Adrenal gland (tissue), 12 donors: ENCODE measurements around the gene PRSS56. TPM values are rescaled to one million over a fixed set of nuclear protein-coding genes. Genes with fewer than 3 reads are reported as not detected.

Experiments used
- DNase-seq, 7 donors: peaks; one replicate each; pipeline ENCODE4 v3.0.0-alpha.2; 2019 to 2020
- H3K27ac ChIP-seq, 5 donors: fragments of 200-600 bp; sonication (generic) in 4 of 5; 1 replicate in 3 of 5; 2 replicates in 2 of 5; pipeline versions ENCODE4 v1.5.1 to v1.8.0; 2016 to 2020; ENCODE audit warnings: mild to moderate bottlenecking in 1 of 5
- H3K27me3 ChIP-seq: fragments of 200-600 bp; 2 replicates; pipeline ENCODE4 v1.8.0; 2021
- H3K36me3 ChIP-seq, 2 donors: fragments of 200-600 bp; replicated peaks in 1 of 2; 1 replicate in 1 of 2; 2 replicates in 1 of 2; pipeline versions ENCODE4 v1.5.1 to v1.8.0; 2018 to 2022
- H3K4me1 ChIP-seq, 2 donors: fragments of 200-600 bp; replicated peaks in 1 of 2; 1 replicate in 1 of 2; 2 replicates in 1 of 2; pipeline versions ENCODE4 v1.5.1 to v1.8.0; 2018 to 2021
- H3K4me3 ChIP-seq, 4 donors: fragments of 200-600 bp; sonication (generic) in 3 of 4; one replicate each; pipeline ENCODE4 v1.5.1; 2016 to 2018
- H3K9me3 ChIP-seq, 3 donors: fragments of 200-600 bp; sonication (generic) in 1 of 3; replicated peaks in 1 of 3; 1 replicate in 2 of 3; 2 replicates in 1 of 3; pipeline versions ENCODE4 v1.5.1 to v1.8.0; 2016 to 2021
- CTCF ChIP-seq, 6 experiments: fragments of 450-650 bp in 4 of 6; fragments of 200-600 bp in 2 of 6; sonication (generic) in 1 of 6; IDR thresholded peaks; 1 replicate in 5 of 6; 2 replicates in 1 of 6; pipeline versions ENCODE4 v1.5.1 to v1.8.0; 2016 to 2021; ENCODE audit warnings: antibody characterized with exemption in 6 of 6, mild to moderate bottlenecking in 2 of 6, moderate library complexity in 1 of 6
- POLR2A ChIP-seq, 2 donors: fragments of 450-650 bp; IDR thresholded peaks; one replicate each; pipeline ENCODE4 v1.6.1; 2017; ENCODE audit warnings: antibody characterized with exemption in 2 of 2, mild to moderate bottlenecking in 2 of 2, moderate library complexity in 1 of 2
- WGBS, 4 donors: extraction: QIAGEN DNeasy Blood & Tissue Kit in 2 of 4; methylation state at CpG; one replicate each; pipeline versions ENCODE4 v1.1.5 to v1.1.7; 2013 to 2017; 5-methylcytosine and 5-hydroxymethylcytosine counted together
- intact Hi-C, 2 donors: fragments of 100-400 bp; cut with DNase I; formaldehyde crosslinking; loops; one replicate each; pipeline versions ENCODE4 v1.14.1 to v1.15.0; 2022 to 2023
- polyA plus RNA-seq, 3 donors: library from polyadenylated mRNA; stranded (reverse); fragments of 200-250 nt in 2 of 3; fragments of 350-450 nt in 1 of 3; fragmentation: Illumina TruSeq in 1 of 3; extraction: RNeasy Lipid Tissue Mini Kit (QIAGEN cat#74804) in 1 of 3; gene quantifications; one replicate each; pipeline ENCODE4 v1.2.3, GENCODE V29; 2013 to 2014
- total RNA-seq, 9 donors: library from RNA; depleted of rRNA in 4 of 9; stranded (reverse); fragments of >200 nt in 4 of 9; fragments of 120-200 nt in 1 of 9; fragmentation: NEBNext Ultra II Directional in 1 of 9; extraction: Animal tissue kit (Norgen Biotek cat#: 25700) in 1 of 9; gene quantifications; one replicate each; pipeline versions ENCODE4 v1.1.0 to v1.2.4, GENCODE V29; 2013 to 2023
- donor health status: healthy with polysubstance abuse.
- donor health status: Bipolar disorder and iron deficiency.
- donor health status: DM: yes; HTN: yes; CAD: no.
- donor health status: DM: no; HTN: no; CAD: no.
- donor health status: DM: no; HTN: no; CAD: no.
- donor health status: DM: yes; HTN: yes; CAD: no.

The PRSS56 gene
- total and polyA plus RNA-seq, 12 donors: 0.06 to 0.28 (median 0.07) TPM; not detected in 9

GRCh38 chr2:232549655-232550353, 29.6 kb downstream of the PRSS56 start:
- Histone ChIP-seq H3K36me3 (no peaks in the 10 kb centered on the region), H3K27me3 (no peaks in the 10 kb centered on the region), H3K9me3 (no peaks in the 10 kb centered on the region), H3K27ac (peak overlapping the region; percentile 96 to 99 (median 98)), H3K4me3 (peak overlapping the region in 3 of 4 donors; percentile 67 to 94 (median 88)), H3K4me1 (peaks cover 12 to 24% of the 10 kb centered on the region in 2 donors)
- TF ChIP-seq CTCF (IDR thresholded peaks at IDR 0.05) (no peak), POLR2A (IDR thresholded peaks at IDR 0.05) (no peak)
- DNase-seq: peak in 1 of 7 donors; percentile 14
- intact Hi-C loops: no loop called here
- WGBS, 4 donors: 36 to 41% (median 38%) methylated on average over 21 of the region's 21 CpGs

GRCh38 chr2:232550354-232551249, 30.4 kb downstream of the PRSS56 start, which contains the start of the genes EIF4E2 and TIGD1:
Gene EIF4E2 (plus strand): TSS chr2:232550689. CDS start chr2:232550725, 36 bp downstream.
Gene TIGD1 (minus strand): TSS chr2:232550557. CDS start chr2:232549882, 675 bp downstream.
- no peaks in the 10 kb centered on the region for H3K9me3 ChIP-seq
- peak; percentile 95 to 97 (median 96) for DNase-seq
- no peaks in the 10 kb centered on the region for H3K27me3 ChIP-seq
- H3K36me3 ChIP-seq: no peaks in the 10 kb centered on the region
- peak within 1 kb of the TSS; percentile 27 to 94 (median 78) for H3K4me3 ChIP-seq
- intact Hi-C loops: no loop called here
- TF ChIP-seq CTCF (IDR thresholded peaks at IDR 0.05) (peak in 5 of 6 experiments; percentile 34 to 56 (median 50)), POLR2A (IDR thresholded peaks at IDR 0.05) (peak; percentile 76 to 94)
- H3K27ac ChIP-seq: peak within 1 kb of the TSS; percentile 96 to 99 (median 98)
- 0 to 2% (median 1%) methylated on average over 11 to 81 of the region's 81 CpGs for WGBS, 4 donors
- peaks cover 12 to 29% of the 10 kb centered on the region in 2 donors for H3K4me1 ChIP-seq

- intact Hi-C loops: no loop called here
- Histone ChIP-seq H3K4me3 (peak overlapping the region; percentile 27 to 94 (median 78)), H3K4me1 (peaks cover 12 to 34% of the 10 kb centered on the region in 2 donors), H3K9me3 (no peaks in the 10 kb centered on the region), H3K27me3 (no peaks in the 10 kb centered on the region), H3K36me3 (peaks cover 0 to 3% of the 10 kb centered on the region in 2 donors), H3K27ac (peak overlapping the region in 3 of 5 donors; percentile 97 to 99 (median 98))
- DNase-seq: no peak
- TF ChIP-seq POLR2A (IDR thresholded peaks at IDR 0.05) (no peak), CTCF (IDR thresholded peaks at IDR 0.05) (no peak)
- 6 to 11% (median 10%) methylated on average over 7 of the region's 7 CpGs for WGBS, 4 donors
These were observed 31.1 kb downstream of the PRSS56 start for GRCh38 chr2:232551250-232551638.

- H3K4me1 ChIP-seq: peaks cover 12 to 34% of the 10 kb centered on the region in 2 donors
- peaks cover 0 to 8% of the 10 kb centered on the region in 2 donors for H3K36me3 ChIP-seq
- 92 to 98% (median 95%) methylated on average over 4 of the region's 4 CpGs for WGBS, 4 donors
- intact Hi-C loops: no loop called here
- H3K27me3 ChIP-seq: no peaks in the 10 kb centered on the region
- peak in 1 of 7 donors; percentile 9 for DNase-seq
- H3K4me3 ChIP-seq: peak overlapping the region in 1 of 4 donors; percentile 88
- no peak for TF ChIP-seq POLR2A (IDR thresholded peaks at IDR 0.05)
- no peak for TF ChIP-seq CTCF (IDR thresholded peaks at IDR 0.05)
- no peaks in the 10 kb centered on the region for H3K9me3 ChIP-seq
- H3K27ac ChIP-seq: no peak overlapping the region
These were observed 31.6 kb downstream of the PRSS56 start for GRCh38 chr2:232551776-232552175.
